ENCODE results near the gene MAPKAPK5.

The MAPKAPK5 gene

GRCh38 chr12:111867531-111867930, 25.5 kb downstream of the MAPKAPK5 start:
- Histone ChIP-seq H3K9ac (ENCODE audit: low read length) (peak overlapping the region; percentile 44), H3K4me3 (ENCODE audit: low read length) (peak overlapping the region; percentile 20), H3K4me1 (ENCODE audit: control insufficient read depth, low read depth, low read length) (peaks cover 50% of the 10 kb centered on the region), H3K27me3 (ENCODE audit: control insufficient read depth, insufficient read depth, low read length) (no peaks in the 10 kb centered on the region), H3K27ac (ENCODE audit: low read length) (peak overlapping the region; percentile 32), H3K36me3 (ENCODE audit: control insufficient read depth, low read depth, low read length) (peaks cover 50% of the 10 kb centered on the region), H3K9me3 (ENCODE audit: control insufficient read depth, low read depth, low read length) (no peaks in the 10 kb centered on the region)

GRCh38 chr12:111868676-111869588, 26.9 kb downstream of the MAPKAPK5 start:
- H3K9ac ChIP-seq (ENCODE audit: low read length) = peak overlapping the region; percentile 44
- peaks cover 60% of the 10 kb centered on the region for H3K36me3 ChIP-seq (ENCODE audit: control insufficient read depth, low read depth, low read length)
- H3K27ac ChIP-seq (ENCODE audit: low read length) = peak overlapping the region; percentile 1
- no peaks in the 10 kb centered on the region for H3K9me3 ChIP-seq (ENCODE audit: control insufficient read depth, low read depth, low read length)
- peak overlapping the region; percentile 20 for H3K4me3 ChIP-seq (ENCODE audit: low read length)
- H3K4me1 ChIP-seq (ENCODE audit: control insufficient read depth, low read depth, low read length) = peaks cover 50% of the 10 kb centered on the region
- no peaks in the 10 kb centered on the region for H3K27me3 ChIP-seq (ENCODE audit: control insufficient read depth, insufficient read depth, low read length)

DNA sequence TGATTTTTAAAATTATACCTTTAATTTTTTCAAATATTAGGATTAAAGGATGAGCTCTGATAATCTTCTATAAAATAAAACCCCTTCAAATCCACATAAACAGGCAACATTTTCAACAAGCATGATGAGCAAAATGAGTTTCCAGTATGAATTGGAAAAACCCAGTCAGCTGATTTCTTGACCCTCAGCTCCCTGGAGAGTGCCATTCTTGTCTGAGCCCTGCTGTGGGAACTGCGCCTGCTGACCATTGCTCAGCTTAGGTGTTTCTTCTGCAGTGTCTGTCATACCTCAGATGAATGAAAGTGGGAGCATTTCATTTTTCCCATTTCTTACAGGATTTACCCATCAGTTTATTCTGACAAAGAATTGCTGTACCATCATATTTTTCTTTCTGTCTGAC, 27.6 kb downstream of the MAPKAPK5 start:
- no peak overlapping the region for H3K27ac ChIP-seq (ENCODE audit: low read length)
- no peaks in the 10 kb centered on the region for H3K27me3 ChIP-seq (ENCODE audit: control insufficient read depth, insufficient read depth, low read length)
- H3K4me3 ChIP-seq (ENCODE audit: low read length) = peak overlapping the region; percentile 4
- H3K4me1 ChIP-seq (ENCODE audit: control insufficient read depth, low read depth, low read length) = peaks cover 50% of the 10 kb centered on the region
- peaks cover 61% of the 10 kb centered on the region for H3K36me3 ChIP-seq (ENCODE audit: control insufficient read depth, low read depth, low read length)
- H3K9ac ChIP-seq (ENCODE audit: low read length) = peak overlapping the region; percentile 5
- H3K9me3 ChIP-seq (ENCODE audit: control insufficient read depth, low read depth, low read length) = no peaks in the 10 kb centered on the region

GRCh38 chr12:111870216-111870615, 28.2 kb downstream of the MAPKAPK5 start:
- peaks cover 59% of the 10 kb centered on the region for H3K36me3 ChIP-seq (ENCODE audit: control insufficient read depth, low read depth, low read length)
- H3K9ac ChIP-seq (ENCODE audit: low read length) = no peak overlapping the region
- H3K4me3 ChIP-seq (ENCODE audit: low read length) = peak overlapping the region; percentile 4
- peaks cover 50% of the 10 kb centered on the region for H3K4me1 ChIP-seq (ENCODE audit: control insufficient read depth, low read depth, low read length)
- H3K27me3 ChIP-seq (ENCODE audit: control insufficient read depth, insufficient read depth, low read length) = no peaks in the 10 kb centered on the region
- H3K9me3 ChIP-seq (ENCODE audit: control insufficient read depth, low read depth, low read length) = no peaks in the 10 kb centered on the region
- no peak overlapping the region for H3K27ac ChIP-seq (ENCODE audit: low read length)

- no peaks in the 10 kb centered on the region for H3K9me3 ChIP-seq (ENCODE audit: control insufficient read depth, low read depth, low read length)
- no peaks in the 10 kb centered on the region for H3K27me3 ChIP-seq (ENCODE audit: control insufficient read depth, insufficient read depth, low read length)
- H3K36me3 ChIP-seq (ENCODE audit: control insufficient read depth, low read depth, low read length) = peaks cover 59% of the 10 kb centered on the region
- peaks cover 50% of the 10 kb centered on the region for H3K4me1 ChIP-seq (ENCODE audit: control insufficient read depth, low read depth, low read length)
- H3K27ac ChIP-seq (ENCODE audit: low read length) = no peak overlapping the region
- no peak overlapping the region for H3K9ac ChIP-seq (ENCODE audit: low read length)
- no peak overlapping the region for H3K4me3 ChIP-seq (ENCODE audit: low read length)
Observed at GRCh38 chr12:111870706-111871105, 28.7 kb downstream of the MAPKAPK5 start.

- Histone ChIP-seq H3K4me3 (ENCODE audit: low read length) (no peak overlapping the region), H3K27me3 (ENCODE audit: control insufficient read depth, insufficient read depth, low read length) (no peaks in the 10 kb centered on the region), H3K9ac (ENCODE audit: low read length) (no peak overlapping the region), H3K9me3 (ENCODE audit: control insufficient read depth, low read depth, low read length) (no peaks in the 10 kb centered on the region), H3K27ac (ENCODE audit: low read length) (no peak overlapping the region), H3K4me1 (ENCODE audit: control insufficient read depth, low read depth, low read length) (peaks cover 29% of the 10 kb centered on the region), H3K36me3 (ENCODE audit: control insufficient read depth, low read depth, low read length) (peaks cover 57% of the 10 kb centered on the region)
Observed at GRCh38 chr12:111873113-111873512, 31.1 kb downstream of the MAPKAPK5 start.

DNA sequence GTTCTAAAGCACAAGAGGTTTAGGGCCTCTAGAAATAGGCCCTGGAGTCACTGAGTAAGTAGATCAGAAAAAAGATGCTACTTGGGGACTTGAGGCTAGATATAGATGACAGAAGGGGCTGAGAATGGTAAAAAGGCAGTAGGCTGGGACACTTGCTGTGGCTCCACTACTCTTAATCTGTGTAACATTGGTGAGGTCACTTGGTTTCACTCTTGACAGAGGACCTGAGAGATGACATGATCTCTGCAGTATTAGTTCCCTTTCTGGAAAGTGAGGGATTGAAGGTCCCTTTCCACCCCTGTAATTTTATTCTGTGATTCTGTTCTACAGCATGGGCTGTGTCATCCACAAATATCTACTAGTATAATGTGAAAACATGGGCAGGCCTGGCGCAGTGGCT, 39.7 kb downstream of the MAPKAPK5 start:
- H3K27ac ChIP-seq (ENCODE audit: low read length) = no peak overlapping the region
- no peaks in the 10 kb centered on the region for H3K27me3 ChIP-seq (ENCODE audit: control insufficient read depth, insufficient read depth, low read length)
- no peak overlapping the region for H3K9ac ChIP-seq (ENCODE audit: low read length)
- H3K9me3 ChIP-seq (ENCODE audit: control insufficient read depth, low read depth, low read length) = no peaks in the 10 kb centered on the region
- H3K4me3 ChIP-seq (ENCODE audit: low read length) = no peak overlapping the region
- peaks cover 82% of the 10 kb centered on the region for H3K36me3 ChIP-seq (ENCODE audit: control insufficient read depth, low read depth, low read length)
- H3K4me1 ChIP-seq (ENCODE audit: control insufficient read depth, low read depth, low read length) = no peaks in the 10 kb centered on the region

DNA sequence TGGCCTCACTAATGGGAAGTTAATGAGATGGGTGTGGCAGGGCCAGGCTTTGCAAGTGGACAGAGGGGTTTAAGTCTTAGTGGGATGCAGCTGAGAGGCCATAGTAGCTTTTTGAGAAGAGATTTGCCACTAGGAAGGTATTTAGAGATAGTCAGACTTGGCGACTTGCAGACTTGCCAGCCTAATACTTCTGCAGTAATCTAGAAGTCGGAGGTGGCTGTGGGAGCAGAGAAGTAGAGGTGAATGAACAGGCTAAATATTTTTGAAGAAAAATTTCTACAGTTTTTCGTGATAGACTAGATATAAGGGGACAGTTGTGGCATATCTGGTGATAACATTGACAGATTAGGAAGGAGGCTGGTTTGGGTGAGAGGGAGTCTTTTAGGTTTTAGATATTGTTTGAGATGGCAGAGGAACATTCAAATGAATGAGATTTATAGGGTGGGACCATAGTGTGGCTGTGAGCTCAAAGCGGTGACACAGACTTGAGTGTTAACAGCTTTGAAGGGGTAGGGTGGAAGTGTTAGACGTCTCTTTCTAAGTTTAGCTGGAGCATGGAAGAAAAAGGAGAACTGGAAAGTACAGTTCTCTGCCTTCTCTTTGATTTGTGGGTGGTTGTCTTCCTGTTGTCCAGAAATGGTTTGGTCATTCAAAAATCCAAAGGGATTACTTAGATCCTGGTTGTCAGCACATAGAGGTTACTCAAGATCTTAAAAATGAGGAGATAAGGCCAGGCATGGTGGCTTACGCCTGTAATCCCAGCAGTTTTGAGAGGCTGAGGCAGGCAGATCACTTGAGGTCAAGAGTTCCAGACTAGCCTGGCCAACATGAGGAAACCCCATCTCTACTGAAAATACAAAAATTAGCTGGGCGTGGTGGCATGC, 44.9 kb downstream of the MAPKAPK5 start:
- no peak overlapping the region for H3K4me3 ChIP-seq (ENCODE audit: low read length)
- no peaks in the 10 kb centered on the region for H3K4me1 ChIP-seq (ENCODE audit: control insufficient read depth, low read depth, low read length)
- no peaks in the 10 kb centered on the region for H3K9me3 ChIP-seq (ENCODE audit: control insufficient read depth, low read depth, low read length)
- H3K27me3 ChIP-seq (ENCODE audit: control insufficient read depth, insufficient read depth, low read length) = no peaks in the 10 kb centered on the region
- peaks cover 87% of the 10 kb centered on the region for H3K36me3 ChIP-seq (ENCODE audit: control insufficient read depth, low read depth, low read length)
- no peak overlapping the region for H3K27ac ChIP-seq (ENCODE audit: low read length)
- H3K9ac ChIP-seq (ENCODE audit: low read length) = no peak overlapping the region

DNA sequence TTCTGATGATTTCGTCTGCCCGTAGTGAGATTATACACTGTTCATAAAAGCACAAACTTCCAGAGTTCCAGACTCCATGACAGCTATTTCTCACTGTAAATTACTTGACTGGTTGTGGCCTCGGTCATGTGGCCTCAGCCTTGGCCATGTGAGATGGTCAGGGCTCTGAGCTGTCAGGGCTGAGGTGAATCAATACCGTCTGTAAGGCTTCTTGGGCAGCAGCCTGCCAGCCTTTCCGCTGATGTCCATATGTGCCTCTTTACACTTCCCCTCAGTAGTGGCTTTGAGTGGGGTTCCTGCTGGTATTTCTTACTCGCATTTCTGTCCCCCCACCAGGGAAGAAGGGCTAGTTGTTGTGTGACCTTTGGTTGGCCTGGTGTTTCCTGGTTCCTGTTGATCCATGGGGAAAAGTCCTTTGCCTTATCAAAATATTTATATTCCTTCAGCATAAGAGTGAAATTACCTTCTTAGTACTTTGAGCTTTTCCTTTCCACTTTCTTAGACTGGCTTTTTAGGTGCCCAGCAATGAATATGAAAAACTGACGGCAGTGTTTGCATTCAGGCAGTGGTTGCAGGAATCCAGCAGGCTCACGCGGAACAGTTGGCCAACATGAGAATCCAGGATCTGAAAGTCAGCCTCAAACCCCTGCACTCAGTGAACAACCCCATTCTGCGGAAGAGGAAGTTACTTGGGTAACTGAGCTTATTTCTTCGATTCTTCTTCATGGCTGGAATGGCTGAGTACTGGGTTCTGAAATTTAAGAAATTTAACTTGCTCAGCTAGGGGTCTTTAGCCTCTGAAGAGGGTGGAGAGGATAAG, 46.1 kb downstream of the MAPKAPK5 start:
- H3K4me1 ChIP-seq (ENCODE audit: control insufficient read depth, low read depth, low read length) = no peaks in the 10 kb centered on the region
- H3K9me3 ChIP-seq (ENCODE audit: control insufficient read depth, low read depth, low read length) = no peaks in the 10 kb centered on the region
- no peak overlapping the region for H3K4me3 ChIP-seq (ENCODE audit: low read length)
- H3K36me3 ChIP-seq (ENCODE audit: control insufficient read depth, low read depth, low read length) = peaks cover 90% of the 10 kb centered on the region
- no peak overlapping the region for H3K27ac ChIP-seq (ENCODE audit: low read length)
- no peak overlapping the region for H3K9ac ChIP-seq (ENCODE audit: low read length)
- H3K27me3 ChIP-seq (ENCODE audit: control insufficient read depth, insufficient read depth, low read length) = no peaks in the 10 kb centered on the region

DNA sequence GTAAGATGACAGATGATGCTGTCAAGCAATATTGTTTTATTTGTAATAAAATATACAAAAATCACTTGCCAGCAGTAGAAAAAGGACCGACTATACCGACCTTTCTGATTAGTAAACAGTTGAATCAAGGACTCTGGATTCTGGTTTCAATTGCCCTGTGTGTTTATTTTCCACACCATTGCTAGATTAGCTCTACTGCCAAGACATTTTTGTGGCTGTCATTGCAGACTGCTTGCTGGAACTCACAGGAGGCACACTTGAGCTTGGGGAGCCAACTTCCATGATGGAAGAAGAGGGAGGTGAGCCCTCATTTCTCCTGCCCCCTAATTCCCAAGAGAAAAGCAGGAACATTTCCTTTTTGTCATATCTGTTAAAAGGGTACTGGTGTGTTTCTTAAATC, 51.3 kb downstream of the MAPKAPK5 start:
- Histone ChIP-seq H3K27me3 (ENCODE audit: control insufficient read depth, insufficient read depth, low read length) (no peaks in the 10 kb centered on the region), H3K9me3 (ENCODE audit: control insufficient read depth, low read depth, low read length) (no peaks in the 10 kb centered on the region), H3K36me3 (ENCODE audit: control insufficient read depth, low read depth, low read length) (peaks cover 68% of the 10 kb centered on the region), H3K9ac (ENCODE audit: low read length) (no peak overlapping the region), H3K27ac (ENCODE audit: low read length) (no peak overlapping the region), H3K4me1 (ENCODE audit: control insufficient read depth, low read depth, low read length) (no peaks in the 10 kb centered on the region), H3K4me3 (ENCODE audit: low read length) (no peak overlapping the region)

GRCh38 chr12:111894556-111894955, 52.5 kb downstream of the MAPKAPK5 start:
- Histone ChIP-seq H3K36me3 (ENCODE audit: control insufficient read depth, low read depth, low read length) (peaks cover 56% of the 10 kb centered on the region), H3K27ac (ENCODE audit: low read length) (no peak overlapping the region), H3K4me3 (ENCODE audit: low read length) (no peak overlapping the region), H3K9me3 (ENCODE audit: control insufficient read depth, low read depth, low read length) (no peaks in the 10 kb centered on the region), H3K4me1 (ENCODE audit: control insufficient read depth, low read depth, low read length) (no peaks in the 10 kb centered on the region), H3K9ac (ENCODE audit: low read length) (no peak overlapping the region), H3K27me3 (ENCODE audit: control insufficient read depth, insufficient read depth, low read length) (no peaks in the 10 kb centered on the region)
